ENCODE data around the gene CAPRIN1. TPM values are rescaled to one million over a fixed set of nuclear protein-coding genes. Genes with fewer than 3 reads are reported as not detected.

Gene CAPRIN1
- total RNA-seq, 1 experiment from 2014 or later = 224 TPM

DNA sequence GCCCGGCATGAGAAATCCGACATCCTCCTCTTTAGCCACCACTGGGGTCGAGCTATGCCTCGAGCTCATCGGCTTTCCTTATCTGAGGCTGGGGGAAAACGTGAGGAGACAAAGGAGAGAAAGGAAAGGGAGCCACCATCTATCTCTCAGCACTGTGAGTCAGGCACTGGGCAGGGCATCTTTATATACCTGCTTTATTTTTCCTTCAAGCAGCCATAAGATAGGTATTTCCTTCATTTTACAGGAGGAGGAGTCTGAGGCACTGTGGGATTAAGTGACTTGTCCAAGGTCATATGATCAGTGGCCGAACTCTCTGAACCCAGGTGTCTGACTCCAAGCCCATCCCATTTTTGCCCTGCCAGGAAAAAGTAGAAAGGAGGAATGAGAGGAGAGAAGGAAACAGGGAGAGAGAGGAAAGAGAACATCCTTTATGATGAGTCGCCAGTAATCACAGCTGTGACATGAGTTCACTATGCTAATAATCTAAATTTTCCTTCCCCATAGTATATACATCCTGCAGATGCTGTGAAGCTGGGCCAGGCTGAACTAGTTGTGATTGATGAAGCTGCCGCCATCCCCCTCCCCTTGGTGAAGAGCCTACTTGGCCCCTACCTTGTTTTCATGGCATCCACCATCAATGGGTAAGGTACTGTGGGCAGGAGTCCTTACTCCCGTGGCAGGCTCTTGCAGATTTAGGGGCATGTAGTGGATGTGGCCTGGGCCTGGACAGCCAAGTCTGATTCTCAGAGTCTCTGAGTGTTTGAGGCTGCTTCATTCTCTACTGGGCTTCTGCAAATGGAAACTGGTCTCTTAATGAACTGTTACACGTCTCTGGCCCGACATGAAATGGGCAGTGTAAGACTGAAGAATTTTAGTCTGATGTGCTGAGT, 75.7 kb downstream of the CAPRIN1 start:
- H3K27ac ChIP-seq (ENCODE audit: low read length) = no peak overlapping the region
- H3K4me3 ChIP-seq (ENCODE audit: low read length) = no peak overlapping the region
- no peaks in the 10 kb centered on the region for H3K27me3 ChIP-seq (ENCODE audit: low read length)
- no peaks in the 10 kb centered on the region for H3F3A ChIP-seq (ENCODE audit: low read length, unreplicated experiment)
- H3K4me2 ChIP-seq (ENCODE audit: low read length) = no peak overlapping the region
- H3K9ac ChIP-seq (ENCODE audit: low read length) = no peak overlapping the region
- no peaks in the 10 kb centered on the region for H3K79me2 ChIP-seq (ENCODE audit: low read length)
- TF ChIP-seq EZH2 (IDR thresholded peaks at IDR 0.05; ENCODE audit: low read length, unreplicated experiment) (no peak), EZH2phosphoT487 (IDR thresholded peaks at IDR 0.05; ENCODE audit: borderline replicate concordance, low read length) (no peak), CTCF (conservative IDR thresholded peaks at IDR 0.05; ENCODE audit: low read depth, low read length) (no peak)
- no peaks in the 10 kb centered on the region for H3K9me2 ChIP-seq (replicated peaks; ENCODE audit: low read length)
- DNase-seq (peak; percentile 15), ATAC-seq (peak; percentile 76)
- H4K20me1 ChIP-seq (ENCODE audit: low read length) = no peaks in the 10 kb centered on the region
- ChIA-PET CTCF (no interaction called here), POLR2A (ENCODE audit: unreplicated experiment) (no interaction called here)
- no peak overlapping the region for H2AFZ ChIP-seq (ENCODE audit: low read length)
- H3K9me3 ChIP-seq (ENCODE audit: low read length) = no peaks in the 10 kb centered on the region
- peaks cover 51% of the 10 kb centered on the region for H3K36me3 ChIP-seq (ENCODE audit: low read depth, low read length)
- no peaks in the 10 kb centered on the region for H3K4me1 ChIP-seq (ENCODE audit: insufficient read depth, low read length)
- BruUV-seq (replicated peaks) = no TSS peak
- intact Hi-C loops (cut with micrococcal nuclease) = no loop called here

- Histone ChIP-seq H3F3A (ENCODE audit: low read length, unreplicated experiment) (no peaks in the 10 kb centered on the region), H3K79me2 (ENCODE audit: low read length) (no peaks in the 10 kb centered on the region), H3K9ac (ENCODE audit: low read length) (no peak overlapping the region), H4K20me1 (ENCODE audit: low read length) (no peaks in the 10 kb centered on the region), H3K36me3 (ENCODE audit: low read depth, low read length) (peaks cover 40% of the 10 kb centered on the region; the same call in 1 of the 2 replicates), H3K9me3 (ENCODE audit: low read length) (no peaks in the 10 kb centered on the region), H3K4me3 (ENCODE audit: low read length) (no peak overlapping the region), H3K4me1 (ENCODE audit: insufficient read depth, low read length) (no peaks in the 10 kb centered on the region), H3K27ac (ENCODE audit: low read length) (no peak overlapping the region), H3K27me3 (ENCODE audit: low read length) (no peaks in the 10 kb centered on the region), H3K4me2 (ENCODE audit: low read length) (no peak overlapping the region), H3K9me2 (replicated peaks; ENCODE audit: low read length) (no peaks in the 10 kb centered on the region), H2AFZ (ENCODE audit: low read length) (no peak overlapping the region)
- ATAC-seq = no peak
- CTCF ChIA-PET = no interaction called here
- DNase-seq = no peak
- BruUV-seq (replicated peaks) = no TSS peak
- TF ChIP-seq CTCF (conservative IDR thresholded peaks at IDR 0.05; ENCODE audit: low read depth, low read length) (no peak), EZH2phosphoT487 (IDR thresholded peaks at IDR 0.05; ENCODE audit: borderline replicate concordance, low read length) (no peak), EZH2 (IDR thresholded peaks at IDR 0.05; ENCODE audit: low read length, unreplicated experiment) (no peak)
- POLR2A ChIA-PET (ENCODE audit: unreplicated experiment) = no interaction called here
- intact Hi-C loops (cut with micrococcal nuclease) = no loop called here
Observed at GRCh38 chr11:34128824-34129223, 77.3 kb downstream of the CAPRIN1 start.
